Measurements from ENCODE around the gene CACNA1G.

Gene CACNA1G

GRCh38 chr17:50533720-50534148 is 26.8 kb upstream of the CACNA1G start:
- no peak for DNase-seq

DNA sequence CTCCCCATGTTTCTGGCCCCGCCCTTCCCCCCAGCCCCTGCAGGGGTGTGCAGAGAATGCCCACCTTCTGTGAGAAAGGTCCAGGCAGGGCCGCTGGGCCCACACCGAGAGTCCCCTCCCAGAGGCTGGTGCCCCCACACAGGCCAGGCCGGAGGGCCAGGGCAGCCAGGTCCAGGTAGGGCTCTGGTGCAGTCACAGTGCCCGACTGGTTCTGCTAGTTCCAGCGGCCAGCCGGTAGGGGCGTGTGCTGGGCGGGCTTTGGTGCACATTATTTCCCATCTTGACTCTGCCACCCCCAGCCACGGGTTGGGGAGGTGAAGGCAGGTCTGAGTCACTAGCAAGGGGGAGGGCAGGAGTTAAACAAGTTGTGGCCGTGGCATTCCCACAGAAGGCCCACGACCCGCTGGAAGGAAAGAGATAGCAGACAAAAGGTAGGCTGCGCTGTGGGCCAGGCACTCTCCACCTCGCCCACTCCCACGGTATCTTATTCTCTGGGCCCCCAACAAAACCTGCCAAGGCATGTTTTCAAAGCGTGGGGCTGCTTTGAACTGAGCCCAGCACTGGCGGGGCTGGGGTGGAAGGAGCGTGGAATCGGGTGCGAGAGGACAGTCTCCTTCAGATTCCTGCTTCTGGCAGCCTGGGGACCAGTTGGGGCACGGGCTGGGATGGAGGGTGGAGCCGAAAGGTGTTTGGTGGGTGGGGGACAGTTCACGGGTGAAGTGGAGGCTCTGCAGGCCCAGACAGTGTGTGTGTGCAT is 26.1 kb upstream of the CACNA1G start:
- no peak for DNase-seq

DNA sequence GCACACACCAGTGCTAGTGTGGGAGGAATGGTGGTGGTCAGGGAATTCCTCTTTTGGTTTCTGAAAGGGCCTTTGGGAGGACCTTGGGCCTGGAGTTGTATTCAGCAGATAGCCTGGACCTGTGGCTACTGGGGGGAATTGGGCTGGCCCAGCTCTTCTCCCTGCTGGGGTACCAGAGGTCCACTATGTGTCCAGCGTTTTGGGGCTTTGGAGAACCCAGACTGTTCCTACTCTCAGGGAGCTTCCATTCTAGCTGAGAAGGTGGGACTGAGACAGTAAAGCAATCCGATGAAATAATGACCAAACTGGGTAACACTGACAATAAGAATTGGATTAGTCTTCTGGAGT is 25.6 kb upstream of the CACNA1G start:
- no peak for DNase-seq

GRCh38 chr17:50535407-50535806 is 25.1 kb upstream of the CACNA1G start:
- no peak for DNase-seq

GRCh38 chr17:50536683-50537646 is 23.6 kb upstream of the CACNA1G start:
- DNase-seq, result no peak

DNA sequence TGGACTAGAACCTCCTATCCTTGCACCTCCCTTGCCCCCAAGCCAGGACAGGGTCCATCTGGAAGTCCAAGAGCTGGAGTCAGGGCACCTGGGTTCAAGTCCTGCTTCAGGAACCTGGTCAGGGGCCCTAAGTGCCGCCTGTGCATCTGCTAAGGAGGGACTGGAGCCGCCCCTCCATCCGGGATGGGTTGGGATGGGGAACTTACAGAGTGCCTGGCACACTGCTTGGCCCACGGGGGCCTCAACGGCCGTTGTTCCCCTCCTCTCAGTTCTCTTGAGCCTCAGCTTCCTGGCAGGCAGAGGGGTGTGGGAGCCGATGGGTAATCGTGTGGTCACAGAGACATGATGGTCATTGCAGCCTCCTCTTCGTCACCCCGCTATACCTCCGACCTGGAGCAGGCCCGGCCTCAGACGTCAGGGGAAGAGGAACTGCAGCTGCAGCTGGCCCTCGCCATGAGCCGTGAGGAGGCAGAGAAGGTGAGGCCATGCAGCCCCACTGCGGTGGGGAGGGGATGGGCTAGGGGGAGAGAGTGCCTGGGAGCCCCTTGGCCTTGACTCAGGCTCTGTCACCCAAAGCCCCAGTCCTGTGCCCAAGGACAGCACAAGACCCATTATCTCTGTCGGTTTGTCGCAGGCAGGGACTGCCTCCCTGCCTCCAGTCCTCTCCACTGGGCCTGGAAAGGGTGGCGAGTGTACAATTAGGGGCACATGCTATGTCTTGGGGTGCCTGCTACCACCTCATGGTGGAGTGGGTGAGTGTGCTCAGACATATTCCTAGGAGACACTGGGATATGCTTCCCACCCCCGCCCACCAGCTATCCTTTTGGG is 22.6 kb upstream of the CACNA1G start:
- DNase-seq, result no peak

GRCh38 chr17:50538549-50539410 is 21.7 kb upstream of the CACNA1G start:
- no peak for DNase-seq

DNA sequence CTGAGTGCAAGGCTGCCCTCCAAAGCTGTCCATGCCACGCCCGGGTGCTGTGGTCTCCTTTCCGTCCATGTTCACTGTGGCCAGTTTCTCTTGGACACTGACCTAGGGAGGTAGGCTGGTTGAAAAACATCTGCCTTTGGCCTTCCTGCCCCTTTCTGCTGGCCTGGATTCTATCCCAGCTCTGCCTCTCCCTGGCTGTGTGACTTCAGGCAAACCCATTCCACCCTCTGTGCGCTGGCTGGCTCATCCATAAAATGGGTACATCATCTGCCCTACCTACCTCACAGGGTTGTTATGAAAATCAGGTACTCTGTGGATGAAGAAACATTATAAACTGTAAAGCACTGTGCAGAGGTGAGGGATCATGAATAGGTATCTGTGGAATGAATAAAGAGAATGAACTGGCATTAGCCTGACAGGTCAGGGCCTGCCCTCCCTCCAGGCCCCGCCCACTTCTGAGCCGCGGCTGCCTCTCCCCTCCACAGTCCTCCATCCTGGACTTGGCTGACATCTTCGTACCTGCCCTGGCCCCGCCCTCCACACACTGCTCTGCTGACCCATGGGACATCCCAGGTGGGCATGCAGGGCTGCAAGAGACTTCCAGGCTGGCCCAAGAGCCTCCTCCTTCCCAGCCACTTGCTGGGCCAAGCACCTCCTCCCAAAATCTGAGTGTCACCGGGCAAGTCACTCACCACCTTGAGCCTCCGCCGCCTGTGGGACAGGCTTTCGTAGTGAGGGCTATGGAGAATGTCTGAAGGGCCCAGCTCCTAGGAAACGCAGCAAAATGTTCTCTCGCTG is 20.6 kb upstream of the CACNA1G start:
- no peak for DNase-seq

DNA sequence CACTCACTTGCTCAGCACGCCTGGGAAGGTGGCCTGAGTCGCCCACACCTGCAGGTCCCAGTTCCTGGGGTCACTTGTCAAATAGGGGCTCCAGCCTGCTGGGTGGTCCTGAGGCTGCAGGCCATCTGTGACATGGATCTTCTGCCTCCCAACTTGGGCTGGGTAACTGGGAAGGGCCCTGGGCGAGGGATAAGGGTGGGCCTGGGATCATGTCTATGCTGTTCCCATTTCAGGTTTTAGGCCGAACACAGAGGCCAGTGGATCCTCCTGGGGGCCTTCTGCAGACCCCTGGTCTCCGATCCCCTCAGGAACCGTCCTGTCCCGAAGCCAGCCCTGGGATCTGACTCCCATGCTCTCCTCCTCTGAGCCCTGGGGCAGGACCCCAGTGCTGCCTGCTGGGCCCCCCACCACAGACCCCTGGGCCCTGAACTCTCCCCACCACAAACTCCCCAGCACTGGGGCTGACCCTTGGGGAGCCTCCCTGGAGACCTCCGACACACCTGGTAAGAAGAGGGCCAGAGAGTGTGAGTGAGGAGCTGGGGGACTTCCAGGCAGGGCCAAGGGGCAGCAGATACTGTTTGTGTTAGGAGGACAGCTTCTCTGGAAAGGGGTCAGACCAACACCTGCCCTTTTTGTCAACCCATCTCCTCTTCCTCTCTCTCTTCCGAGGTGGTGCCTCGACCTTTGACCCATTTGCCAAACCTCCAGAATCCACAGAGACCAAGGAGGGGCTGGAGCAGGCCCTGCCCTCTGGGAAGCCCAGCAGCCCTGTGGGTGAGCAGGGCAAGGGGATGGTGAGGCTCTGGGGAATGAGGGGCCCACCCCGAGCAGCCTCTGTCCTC is 19.7 kb upstream of the CACNA1G start:
- DNase-seq, result no peak

GRCh38 chr17:50541402-50541715 is 19.2 kb upstream of the CACNA1G start:
- DNase-seq, result no peak

GRCh38 chr17:50541716-50542688 is 18.5 kb upstream of the CACNA1G start:
- DNase-seq, result peak; percentile 73

GRCh38 chr17:50542795-50543774 is 17.4 kb upstream of the CACNA1G start:
- DNase-seq, result no peak

GRCh38 chr17:50544516-50544915 is 16.0 kb upstream of the CACNA1G start:
- DNase-seq, result no peak

DNA sequence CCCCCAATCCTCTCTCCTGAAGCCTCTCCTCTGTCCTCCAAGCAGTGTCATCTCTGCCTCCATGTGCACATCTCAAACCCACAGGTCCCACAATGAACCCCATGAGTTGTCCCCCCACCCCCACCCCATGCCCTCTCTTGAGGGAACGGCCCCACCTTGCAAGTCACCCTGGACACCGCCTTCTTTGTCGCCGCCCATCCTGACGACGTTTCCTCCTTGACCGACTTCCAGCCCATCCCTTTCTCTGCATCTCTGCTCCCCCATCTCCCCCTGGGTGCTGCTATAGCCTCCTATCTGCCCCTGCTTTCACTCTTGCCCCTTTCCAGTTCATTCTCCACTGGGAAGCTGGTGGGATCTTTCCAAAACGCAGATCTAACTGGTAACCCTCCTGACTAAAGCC is 15.2 kb upstream of the CACNA1G start:
- no peak for DNase-seq

GRCh38 chr17:50546701-50547034 is 13.8 kb upstream of the CACNA1G start:
- DNase-seq, result no peak

DNA sequence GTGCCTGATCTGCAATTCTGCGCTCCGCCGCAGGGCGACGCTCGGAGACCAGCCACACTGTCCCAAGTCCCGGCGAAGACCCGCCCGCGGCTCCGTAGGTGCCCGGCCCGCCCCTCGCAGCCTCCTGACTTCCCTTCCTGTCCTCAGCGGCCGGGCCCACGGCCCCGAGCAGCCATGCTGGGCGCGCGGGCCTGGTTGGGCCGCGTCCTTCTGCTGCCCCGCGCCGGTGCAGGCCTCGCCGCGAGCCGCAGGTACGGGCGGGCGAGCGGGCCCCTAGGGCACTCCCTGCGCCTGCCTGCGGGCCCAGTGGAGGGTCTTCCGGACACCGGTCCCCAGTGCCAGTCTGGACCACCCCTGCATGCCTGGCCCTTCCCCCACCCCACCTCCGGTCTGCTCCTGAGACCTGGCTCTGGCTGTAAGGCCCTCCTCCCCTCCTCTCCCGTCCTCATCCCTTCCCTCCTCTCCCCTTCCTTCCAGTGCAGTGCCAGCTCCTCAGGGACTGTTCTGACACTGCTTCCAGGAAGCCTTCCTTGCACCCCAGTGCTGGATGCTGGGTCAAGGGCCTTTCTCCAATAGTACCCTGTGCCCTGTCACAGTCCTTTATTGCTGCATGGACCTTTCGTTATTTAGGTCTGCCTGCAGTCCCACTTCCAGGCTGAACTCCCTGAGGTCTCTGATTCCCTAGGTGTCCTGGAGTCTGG is 13.3 kb upstream of the CACNA1G start, which contains the start of gene SPATA20:
Gene SPATA20 (plus strand): TSS at position 140 of the 701 bp plus-strand sequence. CDS start 35 bp downstream, at position 175.
- DNase-seq, result peak; percentile 77

- DNase-seq, result no peak
Measured at GRCh38 chr17:50547736-50548083, 12.8 kb upstream of the CACNA1G start.

All from T-helper 9 cell (primary cell).